ENCODE measurements around the gene TMED6. TPM values are rescaled to one million over a fixed set of nuclear protein-coding genes. Genes with fewer than 3 reads are reported as not detected.

Gene TMED6
- total and polyA plus RNA-seq, 2 experiments from 2014 or later, result 0.30 TPM; not detected in 1

DNA sequence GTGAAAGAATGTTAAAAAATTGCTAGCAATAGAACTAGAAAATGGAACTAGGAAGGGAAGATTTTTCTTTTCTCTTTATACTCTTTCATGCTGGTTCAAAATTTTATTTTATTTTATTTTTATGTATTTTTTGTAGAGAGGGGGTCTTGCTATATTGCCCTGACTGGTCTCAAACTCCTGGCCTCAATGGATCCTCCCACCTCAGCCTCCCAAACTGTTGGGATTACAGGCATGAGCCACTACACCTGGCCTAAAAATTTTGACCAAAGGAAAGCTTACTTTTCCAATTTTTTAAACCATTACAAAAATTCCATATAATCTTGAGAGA is 44.2 kb upstream of the TMED6 start:
- TF ChIP-seq EZH2phosphoT487 (IDR thresholded peaks at IDR 0.05; ENCODE audit: insufficient read depth, low read depth), result no peak
- no peak for TF ChIP-seq EZH2 (IDR thresholded peaks at IDR 0.05; ENCODE audit: insufficient read depth, poor library complexity, severe bottlenecking)
- H3K9me3 ChIP-seq (ENCODE audit: low read depth), result no peaks in the 10 kb centered on the region
- H3K79me2 ChIP-seq (ENCODE audit: insufficient read depth), result no peaks in the 10 kb centered on the region
- in situ Hi-C loops (cut with MboI), result no loop called here
- H3K4me1 ChIP-seq (ENCODE audit: insufficient read depth), result peaks cover 37% of the 10 kb centered on the region
- no peak for DNase-seq
- H3K9ac ChIP-seq, result no peak overlapping the region
- no peak overlapping the region for H3K4me2 ChIP-seq (ENCODE audit: unreplicated experiment)
- no peaks in the 10 kb centered on the region for H3K9me2 ChIP-seq (ENCODE audit: insufficient read depth)
- H4K20me1 ChIP-seq (ENCODE audit: insufficient read depth), result no peaks in the 10 kb centered on the region
- H3F3A ChIP-seq (ENCODE audit: insufficient read depth), result peaks cover 30% of the 10 kb centered on the region
- H3K27me3 ChIP-seq (replicated peaks; ENCODE audit: insufficient read depth), result no peaks in the 10 kb centered on the region
- no peaks in the 10 kb centered on the region for H3K36me3 ChIP-seq (ENCODE audit: low read depth)
- H3K4me3 ChIP-seq, result no peak overlapping the region
- H2AFZ ChIP-seq, result peak overlapping the region; percentile 63
- peak overlapping the region; percentile 89; the same call in 1 of the 2 replicates for H3K27ac ChIP-seq

GRCh38 chr16:69393898-69394849 is 42.6 kb upstream of the TMED6 start:
- H3K27me3 ChIP-seq (replicated peaks; ENCODE audit: insufficient read depth), result no peaks in the 10 kb centered on the region
- peaks cover 30% of the 10 kb centered on the region for H3F3A ChIP-seq (ENCODE audit: insufficient read depth)
- peaks cover 30% of the 10 kb centered on the region for H3K4me1 ChIP-seq (ENCODE audit: insufficient read depth)
- H3K79me2 ChIP-seq (ENCODE audit: insufficient read depth), result no peaks in the 10 kb centered on the region
- peak overlapping the region; percentile 34; the same call in 1 of the 2 replicates for H2AFZ ChIP-seq
- no peak overlapping the region for H3K4me2 ChIP-seq (ENCODE audit: unreplicated experiment)
- H3K27ac ChIP-seq, result no peak overlapping the region
- H3K9me2 ChIP-seq (ENCODE audit: insufficient read depth), result no peaks in the 10 kb centered on the region
- no peaks in the 10 kb centered on the region for H3K36me3 ChIP-seq (ENCODE audit: low read depth)
- in situ Hi-C loops (cut with MboI), result no loop called here
- no peaks in the 10 kb centered on the region for H4K20me1 ChIP-seq (ENCODE audit: insufficient read depth)
- DNase-seq, result peak; percentile 43
- no peaks in the 10 kb centered on the region for H3K9me3 ChIP-seq (ENCODE audit: low read depth)
- TF ChIP-seq EZH2phosphoT487 (IDR thresholded peaks at IDR 0.05; ENCODE audit: insufficient read depth, low read depth) (no peak), EZH2 (IDR thresholded peaks at IDR 0.05; ENCODE audit: insufficient read depth, poor library complexity, severe bottlenecking) (no peak)
- H3K9ac ChIP-seq, result no peak overlapping the region
- H3K4me3 ChIP-seq, result no peak overlapping the region
- 45 to 54% methylated on average over 10 of the region's 10 CpGs for WGBS, 2 experiments (ENCODE audit: low coverage in 1 of 2, low lambda C conversion rate in 2 of 2, missing lambda C conversion rate in 2 of 2)

- H2AFZ ChIP-seq, result peak overlapping the region; percentile 90
- peaks cover 6% of the 10 kb centered on the region; the same call in 1 of the 2 replicates for H3F3A ChIP-seq (ENCODE audit: insufficient read depth)
- no peak for DNase-seq
These were observed 35.0 kb upstream of the TMED6 start for GRCh38 chr16:69386596-69386995.

GRCh38 chr16:69384974-69385373 is 33.4 kb upstream of the TMED6 start:
- H3K9me3 ChIP-seq (ENCODE audit: low read depth), result no peaks in the 10 kb centered on the region
- no peaks in the 10 kb centered on the region for H3K9me2 ChIP-seq (ENCODE audit: insufficient read depth)
- peaks cover 19% of the 10 kb centered on the region; the same call in 1 of the 2 replicates for H3K4me1 ChIP-seq (ENCODE audit: insufficient read depth)
- in situ Hi-C loops (cut with MboI), result no loop called here
- peak overlapping the region; percentile 68 for H3K27ac ChIP-seq
- H3K36me3 ChIP-seq (ENCODE audit: low read depth), result peaks cover 21% of the 10 kb centered on the region
- H4K20me1 ChIP-seq (ENCODE audit: insufficient read depth), result no peaks in the 10 kb centered on the region
- no peaks in the 10 kb centered on the region for H3K27me3 ChIP-seq (replicated peaks; ENCODE audit: insufficient read depth)
- no peak for DNase-seq
- peak overlapping the region; percentile 95 for H3K9ac ChIP-seq
- TF ChIP-seq EZH2phosphoT487 (IDR thresholded peaks at IDR 0.05; ENCODE audit: insufficient read depth, low read depth) (no peak), EZH2 (IDR thresholded peaks at IDR 0.05; ENCODE audit: insufficient read depth, poor library complexity, severe bottlenecking) (no peak)
- peak overlapping the region; percentile 97 for H3K4me3 ChIP-seq
- H3F3A ChIP-seq (ENCODE audit: insufficient read depth), result peaks cover 6% of the 10 kb centered on the region; the same call in 1 of the 2 replicates
- H2AFZ ChIP-seq, result peak overlapping the region; percentile 76
- WGBS, 2 experiments (ENCODE audit: low coverage in 1 of 2, low lambda C conversion rate in 2 of 2, missing lambda C conversion rate in 2 of 2), result 11 to 14% methylated on average over 6 of the region's 6 CpGs
- H3K4me2 ChIP-seq (ENCODE audit: unreplicated experiment), result peak overlapping the region; percentile 97
- peaks cover 64% of the 10 kb centered on the region for H3K79me2 ChIP-seq (ENCODE audit: insufficient read depth)

More at GRCh38 chr16:69386596-69386995, 35.0 kb upstream of the TMED6 start:
- H3K27me3 ChIP-seq (replicated peaks; ENCODE audit: insufficient read depth), result no peaks in the 10 kb centered on the region
- peaks cover 19% of the 10 kb centered on the region; the same call in 1 of the 2 replicates for H3K4me1 ChIP-seq (ENCODE audit: insufficient read depth)
- in situ Hi-C loops (cut with MboI), result no loop called here
- peak overlapping the region; percentile 97 for H3K4me3 ChIP-seq
- no peak for TF ChIP-seq EZH2 (IDR thresholded peaks at IDR 0.05; ENCODE audit: insufficient read depth, poor library complexity, severe bottlenecking)
- TF ChIP-seq EZH2phosphoT487 (IDR thresholded peaks at IDR 0.05; ENCODE audit: insufficient read depth, low read depth), result no peak
- no peaks in the 10 kb centered on the region for H4K20me1 ChIP-seq (ENCODE audit: insufficient read depth)
- no peaks in the 10 kb centered on the region for H3K9me2 ChIP-seq (ENCODE audit: insufficient read depth)
- H3K36me3 ChIP-seq (ENCODE audit: low read depth), result peaks cover 20% of the 10 kb centered on the region
- H3K9me3 ChIP-seq (ENCODE audit: low read depth), result no peaks in the 10 kb centered on the region
- peaks cover 48% of the 10 kb centered on the region for H3K79me2 ChIP-seq (ENCODE audit: insufficient read depth)
- WGBS, 2 experiments (ENCODE audit: low coverage in 1 of 2, low lambda C conversion rate in 2 of 2, missing lambda C conversion rate in 2 of 2), result 88 to 96% methylated on average over 1 of the region's 1 CpG
- peak overlapping the region; percentile 62 for H3K4me2 ChIP-seq (ENCODE audit: unreplicated experiment)
- H3K9ac ChIP-seq, result peak overlapping the region; percentile 95; the same call in 1 of the 2 replicates
- no peak overlapping the region; the same call in 1 of the 2 replicates for H3K27ac ChIP-seq
